ENCODE results near the gene NGF.
"Not testable (repeated sequence)": the region's sequence is repeated elsewhere in the genome, so short reads cannot be mapped to it uniquely, and the experiment has no call there.

Gene NGF

DNA sequence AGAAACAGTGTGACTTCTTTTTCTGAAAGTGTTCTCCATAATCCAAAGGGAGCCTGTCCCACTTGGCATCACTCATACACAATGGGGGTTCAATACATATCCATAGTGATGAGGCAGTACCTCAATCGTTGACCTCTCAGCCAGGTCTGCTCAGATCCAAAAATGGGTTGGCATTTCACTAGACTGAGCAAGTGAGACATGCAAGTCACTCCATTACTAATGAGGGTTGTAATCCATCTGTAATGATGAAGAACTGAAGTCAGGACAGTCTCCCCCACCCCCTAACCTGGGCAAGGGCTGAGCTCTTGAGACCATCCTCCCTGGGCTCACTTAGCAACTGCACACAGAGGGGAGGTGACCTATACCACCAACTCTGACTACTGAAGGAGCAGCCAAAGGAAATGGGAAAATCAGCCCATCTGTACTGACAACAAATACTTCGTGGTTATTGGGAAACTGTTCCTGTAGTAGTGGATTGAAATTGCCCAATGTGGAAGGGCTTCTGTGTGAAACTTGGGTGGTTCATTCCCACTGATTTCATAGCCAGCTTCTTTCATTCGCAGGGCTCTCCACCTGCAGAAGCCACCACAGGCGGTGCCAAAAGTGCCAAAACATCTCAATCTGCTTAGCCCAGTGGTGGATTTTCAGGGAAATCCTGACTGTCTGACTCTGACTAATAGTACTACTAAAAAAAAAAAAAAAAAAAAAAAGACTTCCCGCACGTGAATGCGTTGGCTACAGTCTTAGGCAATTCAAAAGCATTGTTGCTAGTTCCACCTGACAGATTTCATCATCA lies 5.0 kb downstream of the NGF start:
- no peak for DNase-seq

DNA sequence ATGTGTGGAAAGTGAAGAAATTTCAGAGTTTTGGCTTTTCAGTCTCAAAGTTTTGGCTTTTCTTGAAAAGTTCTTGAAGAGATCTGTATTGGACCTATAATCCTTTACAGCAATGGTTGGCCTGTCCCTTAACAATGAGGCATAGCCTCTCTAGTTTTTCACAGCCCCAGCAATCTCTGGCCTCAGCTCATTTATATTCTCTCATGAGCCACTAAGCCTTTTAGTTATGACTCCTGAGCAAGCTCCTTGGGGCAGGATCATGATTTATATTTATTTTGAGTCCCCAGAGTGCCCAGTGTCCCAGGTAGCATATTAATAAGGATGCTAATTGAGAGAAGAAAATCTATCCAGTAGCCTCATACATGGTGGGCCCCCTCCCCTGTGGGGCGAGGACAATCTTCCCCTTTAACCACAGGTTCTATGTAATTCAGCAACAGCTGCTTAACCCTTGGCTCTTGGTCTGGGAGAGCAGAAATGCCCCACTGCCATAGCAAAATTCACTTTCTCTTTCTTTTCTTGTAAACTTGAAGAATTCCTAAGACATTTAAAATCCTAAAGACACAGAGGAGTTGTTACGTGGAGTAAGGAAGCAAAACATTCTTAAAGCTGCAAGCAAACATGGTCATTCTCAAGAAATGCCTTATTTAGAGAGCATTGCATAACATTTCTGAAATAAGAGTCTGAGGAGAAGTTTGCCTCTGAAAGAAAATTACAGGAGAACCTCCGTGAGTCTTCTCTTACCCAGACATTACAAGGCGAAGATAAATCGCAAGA lies 6.3 kb downstream of the NGF start:
- DNase-seq = no peak

DNA sequence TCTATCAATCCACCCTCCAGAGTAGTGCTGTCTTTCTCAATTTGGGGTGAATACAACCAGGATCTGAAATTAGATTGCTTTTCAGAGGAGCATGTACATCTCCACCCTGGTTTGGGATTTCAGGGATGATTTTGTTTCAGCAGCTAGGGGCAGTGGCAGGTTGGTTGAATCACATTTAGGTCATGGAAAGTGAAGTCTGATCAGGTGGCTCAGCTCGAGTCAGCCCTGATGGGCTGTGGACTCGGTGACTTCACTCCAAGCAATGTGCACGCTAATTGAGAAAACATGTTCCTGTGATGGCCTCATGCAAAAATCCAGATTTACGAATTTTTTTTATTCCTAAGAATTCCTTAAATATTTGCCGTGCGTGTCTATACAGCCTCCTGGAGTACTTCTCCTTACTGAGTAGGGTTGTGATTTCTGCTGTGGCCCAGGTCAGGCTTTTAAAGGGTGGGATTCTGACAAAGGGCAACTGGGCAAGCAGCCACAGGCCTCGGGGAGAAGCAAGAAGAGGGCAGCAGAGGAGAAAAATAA lies 7.5 kb downstream of the NGF start:
- no peak for DNase-seq

DNA sequence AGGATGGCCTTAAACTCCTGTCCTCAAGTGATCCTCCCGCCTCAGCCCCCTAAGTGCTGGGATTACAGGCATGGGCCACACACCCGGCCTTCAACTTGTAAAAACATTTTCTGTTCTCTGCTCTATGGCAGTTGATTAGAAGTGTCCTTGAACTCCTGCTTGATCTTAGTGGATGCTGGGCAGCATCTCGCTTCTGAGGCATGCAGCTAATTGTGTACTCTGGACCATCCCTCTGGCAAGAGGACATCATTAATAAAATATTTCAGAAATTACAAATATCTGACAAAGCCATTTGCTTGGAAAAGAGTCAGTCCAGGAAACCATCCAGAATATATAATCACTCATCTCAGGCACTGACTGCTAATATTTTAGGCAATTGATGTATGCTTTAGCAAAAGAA lies 8.1 kb downstream of the NGF start:
- DNase-seq = no peak

DNA sequence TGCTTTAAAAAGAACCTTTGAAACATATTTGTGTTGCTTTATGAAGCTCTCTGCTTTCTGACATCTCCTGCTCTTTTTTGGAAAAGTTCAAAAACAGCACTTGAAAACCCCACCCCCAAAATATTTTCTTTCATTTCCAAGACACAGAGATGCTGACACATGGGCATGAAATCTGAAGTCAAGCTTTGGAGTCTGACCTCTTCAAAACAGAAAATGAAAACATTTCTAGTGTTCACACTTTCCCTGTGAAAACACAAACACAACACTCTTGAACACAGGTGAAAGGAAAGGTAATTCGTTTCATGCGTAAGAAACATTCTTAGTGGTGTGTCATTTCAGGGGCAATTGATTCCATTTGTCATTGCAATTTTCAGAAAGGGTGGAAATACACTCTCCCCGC lies 10.8 kb downstream of the NGF start:
- DNase-seq = no peak

DNA sequence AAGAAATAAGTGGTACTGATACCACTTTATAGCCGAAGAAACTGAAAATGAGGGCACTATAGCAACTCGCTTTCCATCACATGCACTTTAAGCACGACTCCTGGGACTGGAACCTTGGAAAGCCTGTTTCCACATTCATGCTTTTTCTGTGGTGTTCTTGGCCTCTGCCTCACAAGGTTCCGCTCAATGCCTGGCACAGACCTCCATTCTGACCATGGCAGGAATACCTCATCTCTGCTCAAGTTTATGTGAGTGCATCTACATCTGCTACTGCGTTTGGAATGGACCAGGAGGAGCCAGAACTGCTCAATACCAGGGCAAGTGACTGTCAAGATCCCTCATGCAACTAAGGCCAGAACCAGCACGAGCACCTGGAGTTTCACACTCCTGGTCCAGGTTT lies 11.6 kb downstream of the NGF start:
- no peak for DNase-seq

DNA sequence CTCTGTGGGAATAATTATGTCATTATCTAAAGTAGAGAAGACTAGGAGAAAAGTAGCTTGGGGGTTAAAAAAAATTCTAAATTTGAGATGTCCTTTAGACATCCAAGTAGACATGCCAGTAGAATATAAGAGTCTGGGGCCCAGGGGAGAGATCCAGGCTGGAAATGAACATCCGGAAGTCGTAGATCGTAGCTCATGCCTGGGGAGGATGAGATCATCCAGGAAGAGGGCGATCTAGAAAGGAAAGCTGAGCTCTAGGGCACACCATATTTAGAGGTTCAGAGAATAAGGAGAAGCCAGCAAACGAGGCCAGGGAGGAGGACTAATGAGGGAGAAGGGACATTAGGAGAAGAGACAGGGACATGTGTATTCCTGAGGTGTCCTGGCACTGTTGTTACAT lies 12.2 kb downstream of the NGF start:
- DNase-seq = no peak

DNA sequence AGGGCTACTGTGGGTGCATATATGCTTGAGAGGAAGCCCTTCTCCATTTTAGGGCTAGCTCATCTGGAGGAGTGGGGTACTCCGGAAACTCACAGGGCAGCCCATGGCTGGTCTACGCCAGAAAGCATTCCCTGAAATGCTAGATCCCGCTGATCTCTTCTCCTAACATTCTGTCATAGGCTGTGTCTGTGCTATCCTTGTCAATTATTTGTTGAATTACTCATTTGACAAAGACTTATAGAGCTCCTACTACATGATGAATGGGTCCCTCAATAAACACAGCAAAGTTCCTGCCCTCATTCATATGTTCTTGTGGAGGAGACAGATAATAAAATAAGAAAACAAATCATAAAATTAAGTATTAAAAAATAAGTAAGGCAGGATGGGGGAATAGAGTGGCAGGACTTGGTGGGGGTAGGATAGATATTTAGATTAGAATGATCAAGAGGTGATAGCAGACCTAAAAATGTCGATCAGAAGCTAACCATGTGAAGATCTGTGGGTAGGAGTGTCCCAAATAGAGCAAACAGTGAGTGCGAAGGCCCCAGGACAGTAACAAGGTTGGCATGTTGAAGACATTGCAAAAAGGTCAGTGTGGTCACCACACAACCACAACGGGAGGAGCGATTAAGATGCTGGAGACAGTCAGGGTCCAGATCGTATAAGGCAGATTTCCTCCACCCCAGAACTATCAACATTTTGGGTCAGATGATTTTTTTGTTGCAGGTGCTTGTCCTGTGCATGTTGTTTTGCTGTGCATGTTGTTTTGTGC lies 13.2 kb downstream of the NGF start:
- DNase-seq = no peak

DNA sequence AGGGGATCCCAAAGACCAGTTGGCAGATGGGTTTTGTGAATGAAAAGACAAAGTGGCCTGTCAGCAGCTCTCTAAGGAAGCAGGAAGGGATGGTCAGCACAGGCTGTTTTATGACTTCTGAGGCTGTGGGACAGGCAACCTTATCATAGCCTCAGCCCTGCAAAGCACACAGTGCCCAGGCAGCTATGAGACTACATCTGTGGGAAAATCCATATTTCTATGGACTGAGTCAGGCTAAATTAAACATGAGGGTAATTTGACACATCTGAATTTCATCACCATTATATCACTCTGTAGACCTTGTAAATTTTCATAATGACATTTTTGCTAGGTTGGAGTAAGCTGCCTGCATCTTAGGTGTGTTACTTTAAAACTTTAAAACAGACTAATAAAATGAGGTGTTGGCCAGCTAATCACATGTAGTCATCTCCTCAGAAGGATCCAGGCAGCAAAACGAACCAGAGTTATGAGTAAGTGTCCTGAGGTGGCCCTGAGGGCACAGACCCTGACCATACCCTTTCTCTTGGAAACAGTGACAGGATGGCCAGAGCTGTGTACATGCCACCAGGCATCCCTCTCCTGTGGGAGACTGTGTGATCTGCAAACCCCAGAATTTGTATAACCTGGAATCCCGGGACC lies 14.6 kb downstream of the NGF start:
- DNase-seq = no peak

DNA sequence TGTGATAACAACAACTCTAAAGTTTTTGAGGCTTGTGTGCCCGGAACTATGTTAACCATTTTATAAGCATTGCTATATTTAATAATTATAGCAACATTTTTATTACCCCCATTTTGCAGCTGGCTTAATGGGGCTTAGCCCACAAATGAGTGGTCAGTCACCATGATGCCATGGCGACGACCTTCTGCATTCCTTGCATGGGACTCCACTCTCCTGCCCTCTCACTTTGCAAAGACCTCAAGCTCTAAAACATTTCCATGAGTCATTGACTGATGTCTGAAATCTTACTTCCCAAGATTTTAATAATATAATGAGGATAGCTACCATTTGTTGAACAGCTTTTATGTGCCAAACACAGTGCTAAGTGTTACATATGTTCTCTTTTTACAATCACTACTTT lies 15.4 kb downstream of the NGF start:
- DNase-seq = peak; percentile 50

DNA sequence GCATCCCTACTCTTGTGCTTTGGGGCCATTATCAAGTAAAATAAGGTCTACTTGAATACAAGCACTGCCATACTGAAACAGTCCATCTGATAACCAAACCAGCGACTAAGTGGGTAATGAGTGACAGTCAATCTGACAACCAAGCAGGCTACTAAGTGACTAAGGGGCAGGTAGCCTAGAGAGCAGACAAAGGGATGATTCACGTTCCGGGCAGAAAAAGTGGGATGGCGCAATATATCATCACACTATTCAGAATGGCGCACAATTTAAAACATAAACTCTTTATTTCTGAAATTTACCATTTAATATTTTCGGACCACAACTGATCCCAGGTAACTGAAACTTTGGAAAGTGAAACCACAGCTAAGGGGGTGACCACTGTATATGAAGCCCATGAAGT lies 17.7 kb downstream of the NGF start:
- DNase-seq = no peak

DNA sequence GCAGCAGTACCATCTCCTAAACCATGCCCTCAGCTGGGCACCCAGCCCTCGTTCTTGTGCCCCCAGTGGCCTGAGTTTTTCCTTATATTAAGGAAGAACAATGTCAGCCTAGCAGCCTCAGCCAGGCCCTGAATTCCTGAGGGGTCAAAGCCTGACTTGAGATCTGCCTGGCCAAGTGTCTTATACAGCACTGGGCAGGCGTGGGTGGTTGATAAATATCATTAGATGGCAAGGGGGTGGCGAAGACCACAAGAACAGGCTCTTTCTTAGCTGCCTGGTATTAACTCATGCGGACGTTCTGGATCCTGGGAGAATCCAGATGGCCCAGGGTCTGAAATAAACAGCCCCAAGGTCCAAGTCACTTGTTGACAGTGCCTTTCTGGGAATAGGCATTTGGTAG lies 18.3 kb downstream of the NGF start:
- DNase-seq = no peak

DNA sequence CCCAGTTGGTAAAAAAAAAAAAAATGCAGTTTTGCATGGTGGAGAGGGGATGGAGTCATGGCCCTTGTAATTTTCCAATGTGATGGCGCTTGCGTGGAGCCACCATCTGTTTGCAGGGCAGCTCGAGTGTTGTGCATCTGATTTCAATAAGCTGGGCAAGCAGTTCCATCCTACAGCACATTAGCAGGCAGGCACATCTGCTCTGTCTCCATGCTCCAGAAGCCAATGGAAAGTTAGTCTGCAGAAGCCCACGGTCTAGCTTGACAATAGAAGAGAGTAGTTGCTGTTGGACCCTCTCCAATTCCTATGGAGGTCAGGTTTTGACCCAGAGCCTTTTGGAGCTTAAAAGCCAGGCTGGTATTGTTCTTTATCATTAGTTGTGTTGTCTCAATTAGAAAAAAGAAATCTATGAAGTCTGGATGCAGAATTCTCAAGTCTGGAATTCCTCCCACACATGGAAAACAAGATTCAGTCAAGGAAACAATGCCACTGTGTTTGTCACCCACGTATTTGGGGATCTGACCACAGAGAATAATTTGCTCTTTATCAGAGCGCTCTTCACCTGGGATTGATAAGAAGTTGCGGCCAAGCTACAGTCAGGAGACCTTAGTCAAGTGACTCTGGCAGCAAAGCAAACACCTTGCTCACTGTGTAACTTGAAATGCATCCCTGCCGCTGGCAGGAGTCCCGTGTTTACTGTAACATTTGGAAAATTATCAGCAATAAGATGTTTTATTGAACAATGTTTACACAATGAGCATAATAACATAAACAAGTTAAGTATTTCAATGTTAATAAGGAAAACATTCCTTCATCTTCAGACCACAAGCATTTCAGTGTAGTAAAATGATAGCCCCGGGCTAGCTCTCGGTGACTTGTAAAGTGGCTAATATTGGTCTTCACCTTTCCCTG lies 20.7 kb downstream of the NGF start:
- DNase-seq = no peak

DNA sequence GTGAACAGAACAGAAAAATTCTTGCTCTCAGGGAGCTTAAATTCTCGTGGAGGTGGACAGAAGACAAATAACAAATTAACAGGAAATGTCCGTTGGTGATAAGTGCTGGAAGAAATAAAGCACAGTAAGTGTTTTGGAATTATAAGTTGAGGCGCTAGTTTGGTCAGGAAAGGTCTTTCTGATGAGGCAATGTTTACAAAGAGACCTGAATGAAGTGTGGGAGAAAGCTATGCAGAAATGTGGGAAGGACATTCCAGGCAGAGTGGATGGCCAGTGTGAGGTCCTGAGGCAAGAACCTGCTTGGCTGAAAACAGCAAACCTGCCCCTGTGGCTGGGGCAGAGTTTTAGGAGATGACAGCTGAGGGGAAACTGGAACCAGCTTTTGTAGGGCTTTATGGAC lies 23.3 kb downstream of the NGF start:
- DNase-seq = peak; percentile 78

DNA sequence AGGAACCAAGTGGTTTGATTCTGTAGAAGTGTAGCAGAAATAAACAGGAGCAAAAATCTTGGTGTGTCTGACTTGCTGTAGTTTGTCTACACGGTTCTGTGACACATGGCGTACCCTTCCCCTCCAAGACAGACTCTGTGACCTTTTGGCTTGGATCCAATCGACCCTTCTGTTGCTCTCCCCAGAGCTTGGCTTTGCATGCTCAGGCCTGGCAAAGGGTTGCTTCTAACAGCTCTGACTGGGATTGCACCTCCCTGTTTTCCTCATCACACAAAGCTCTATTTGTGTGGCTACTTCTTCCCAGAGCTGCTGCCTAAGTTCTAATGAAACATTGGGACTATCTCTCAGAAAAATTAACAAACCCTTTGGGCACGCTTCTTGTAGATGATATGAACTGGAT lies 24.0 kb downstream of the NGF start:
- DNase-seq = no peak

DNA sequence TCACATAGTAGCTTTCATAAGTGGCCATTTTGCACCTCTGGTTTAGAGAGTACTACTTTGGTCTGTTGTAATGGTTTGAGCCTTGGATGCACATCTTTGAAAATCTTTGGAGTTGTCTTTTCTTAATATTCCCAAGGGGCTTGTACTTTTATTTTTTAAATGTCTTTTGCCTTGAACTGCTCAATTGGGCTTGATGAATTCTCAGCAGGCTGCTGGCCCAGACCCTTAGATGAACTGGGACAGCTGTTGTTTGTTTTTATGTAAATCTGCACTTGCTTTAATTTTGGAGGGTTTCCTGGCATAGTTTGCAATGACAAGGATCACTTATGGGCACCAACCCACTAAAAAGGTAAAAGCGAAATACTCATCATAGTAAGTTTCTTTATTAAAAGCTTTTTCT lies 24.9 kb downstream of the NGF start:
- DNase-seq = no peak

DNA sequence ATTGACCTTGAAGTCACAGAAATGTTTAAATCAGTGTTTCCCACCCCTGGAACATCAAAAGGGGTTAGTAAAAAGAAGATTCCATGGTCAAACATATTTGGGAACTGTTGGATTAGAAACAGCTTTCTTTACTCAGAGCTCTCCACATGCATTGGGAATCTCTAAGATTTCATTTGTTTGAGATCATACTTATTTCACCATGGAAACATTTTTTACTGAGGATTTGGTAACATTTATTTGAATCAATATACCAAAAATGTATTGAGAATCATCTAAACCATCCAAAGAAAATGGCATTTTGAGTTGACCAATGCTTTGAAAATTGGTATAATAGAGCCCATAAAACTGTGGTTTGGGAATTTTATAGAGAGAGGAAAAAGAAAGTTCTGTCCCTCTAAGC lies 25.3 kb downstream of the NGF start:
- DNase-seq = no peak

DNA sequence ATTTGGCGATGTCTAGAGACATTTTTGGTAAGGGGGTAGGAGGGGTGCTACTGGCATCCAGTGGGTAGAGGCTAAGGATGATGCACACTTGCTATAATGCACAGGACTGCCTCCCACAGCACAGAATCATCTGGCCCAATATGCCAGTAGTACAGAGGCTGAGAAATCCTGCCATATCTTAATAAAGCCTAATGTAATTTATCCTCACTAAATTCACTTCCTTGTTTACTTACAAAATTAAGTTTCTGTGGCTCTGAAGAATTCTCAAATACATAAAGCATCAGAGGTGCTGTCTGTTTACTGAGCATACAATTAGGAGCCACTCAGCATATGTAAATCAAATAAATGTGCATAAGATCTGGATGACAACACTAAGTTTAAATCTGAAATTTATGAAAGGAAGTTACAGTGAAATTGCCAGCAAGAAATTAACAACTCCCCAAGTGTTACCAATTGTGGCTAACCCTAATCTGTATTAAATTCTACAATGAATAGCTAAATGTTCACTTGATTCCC lies 26.5 kb downstream of the NGF start:
- no peak for DNase-seq

DNA sequence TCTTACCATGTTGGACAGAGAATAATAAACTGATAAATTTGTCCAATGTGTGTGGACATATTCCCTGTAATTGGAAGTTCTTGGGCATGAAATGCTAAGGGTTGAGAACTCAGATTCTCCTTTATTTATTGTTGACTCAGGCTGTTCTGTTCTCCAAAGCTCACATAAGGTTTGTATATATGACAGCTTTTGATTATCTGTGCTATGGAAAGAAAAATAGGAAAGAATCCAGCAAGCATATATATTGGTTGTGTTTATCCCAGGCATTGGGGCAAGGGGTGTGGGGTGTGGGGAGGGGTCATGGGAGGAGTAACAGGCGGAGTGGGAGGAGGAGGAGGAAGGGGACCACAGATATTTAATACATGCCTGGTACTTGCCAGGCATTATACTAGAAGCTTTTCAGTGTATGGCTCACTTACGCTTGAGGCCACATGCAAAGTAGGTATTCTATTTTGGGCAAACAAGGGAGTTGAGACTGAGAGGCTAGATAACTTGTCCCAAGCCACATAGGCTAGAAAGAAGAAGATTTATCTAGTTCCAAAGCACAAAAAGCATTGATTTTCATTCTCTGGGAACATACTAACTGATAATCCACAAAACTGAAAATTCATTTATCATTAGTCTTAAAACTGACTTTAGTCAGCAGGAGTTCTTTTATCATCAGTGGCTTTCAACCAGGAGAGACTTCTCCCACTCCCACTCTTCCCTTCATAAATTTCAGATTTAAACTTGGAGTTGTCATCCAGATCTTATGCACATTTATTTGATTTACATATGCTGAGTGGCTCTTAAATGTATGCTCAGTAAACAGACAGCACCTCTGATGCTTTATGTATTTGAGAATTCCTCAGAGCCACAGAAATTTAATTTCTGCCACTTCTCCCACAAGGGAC lies 27.2 kb downstream of the NGF start:
- DNase-seq = no peak

DNA sequence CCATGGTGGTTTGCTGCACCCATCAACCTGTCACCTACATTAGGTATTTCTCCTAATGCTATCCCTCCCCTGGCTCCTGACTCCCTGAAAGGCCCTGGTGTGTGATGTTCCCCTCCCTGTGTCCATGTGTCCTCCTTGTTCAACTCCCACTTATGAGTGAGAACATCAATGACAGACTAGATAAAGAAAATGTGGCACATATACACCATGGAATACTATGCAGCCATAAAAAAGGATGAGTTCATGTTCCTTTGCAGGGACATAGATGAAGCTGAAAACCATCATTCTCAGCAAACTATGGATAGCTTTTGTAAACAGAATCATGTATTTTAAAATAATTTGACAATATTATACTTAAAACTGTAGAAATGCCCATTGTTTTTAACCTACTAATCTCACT lies 28.5 kb downstream of the NGF start:
- not testable (repeated sequence) for DNase-seq

DNA sequence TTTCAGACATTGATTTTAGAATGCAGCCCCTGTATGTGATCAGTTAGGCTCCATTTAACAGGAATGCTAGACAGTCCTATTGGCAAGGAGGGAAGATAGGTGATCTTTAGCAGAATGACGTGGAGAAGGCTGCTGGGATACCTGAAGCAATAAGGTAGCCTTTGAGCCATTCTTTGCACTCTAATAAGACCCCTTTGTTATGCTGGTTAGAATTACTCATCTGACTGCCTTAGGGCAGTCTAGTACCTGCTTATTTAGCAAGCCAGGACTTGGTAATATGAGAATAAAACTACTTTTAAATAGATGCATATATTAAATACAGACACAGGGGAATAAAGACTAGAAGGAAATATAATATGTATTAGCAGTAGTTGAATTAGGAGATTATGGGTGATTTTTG lies 29.1 kb downstream of the NGF start:
- DNase-seq = no peak

All from kidney glomerular epithelial cell (primary cell).